Measurements from ENCODE around the gene RS1.

RS1 gene

DNA sequence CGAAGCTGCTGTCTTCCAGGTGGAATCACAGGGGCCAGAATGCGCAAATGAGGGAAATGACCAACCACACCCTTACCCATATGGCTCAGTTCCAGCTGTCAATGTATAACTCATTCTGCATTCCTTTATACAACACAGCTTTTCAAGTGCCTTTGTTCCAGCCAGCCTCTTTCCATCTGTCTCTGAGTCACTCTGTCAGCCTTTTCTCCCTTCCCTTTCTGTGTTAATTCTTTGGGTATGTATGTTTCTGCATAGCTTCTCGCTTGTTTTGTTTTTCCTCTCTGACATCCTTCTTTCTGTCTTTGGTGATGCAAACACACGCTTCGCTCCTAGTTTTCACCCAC is 54.5 kb downstream of the RS1 start:
- Histone ChIP-seq H3K27ac (no peak overlapping the region), H3K4me3 (no peak overlapping the region)

DNA sequence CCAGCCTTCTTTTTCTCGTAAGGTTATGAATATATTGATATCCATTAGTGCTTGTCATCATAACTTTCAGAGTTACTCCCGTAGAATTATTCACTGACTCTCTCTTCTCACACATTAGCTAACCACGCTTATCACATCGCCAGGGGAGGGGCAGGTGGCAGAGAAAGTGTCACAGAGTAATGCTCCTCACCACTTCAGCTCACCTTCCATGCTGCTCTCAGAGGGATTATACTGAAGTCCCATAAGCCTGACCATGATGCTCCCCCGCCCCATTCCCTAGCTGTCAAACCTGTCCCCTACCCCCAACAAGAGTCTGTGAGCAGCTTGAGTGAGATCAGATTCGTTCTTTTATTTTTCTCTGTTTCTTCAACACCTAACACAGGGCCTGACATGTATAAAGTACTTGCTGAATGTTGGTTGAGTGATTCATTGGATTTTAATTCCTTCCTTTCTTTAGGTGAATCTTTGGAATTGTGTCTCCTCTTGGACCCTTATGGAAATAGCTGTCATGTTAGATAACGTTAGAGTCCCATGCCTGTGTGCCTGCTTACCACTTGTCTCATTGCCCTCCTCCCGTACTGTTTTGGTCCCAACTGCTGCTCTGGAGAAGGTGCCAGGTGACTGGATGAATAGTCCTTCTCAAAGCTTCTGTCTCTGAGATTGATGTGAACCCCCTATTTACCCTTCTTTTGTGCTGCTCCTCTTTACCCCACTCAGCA is 55.1 kb downstream of the RS1 start:
- H3K4me3 ChIP-seq: no peak overlapping the region
- H3K27ac ChIP-seq: no peak overlapping the region

DNA sequence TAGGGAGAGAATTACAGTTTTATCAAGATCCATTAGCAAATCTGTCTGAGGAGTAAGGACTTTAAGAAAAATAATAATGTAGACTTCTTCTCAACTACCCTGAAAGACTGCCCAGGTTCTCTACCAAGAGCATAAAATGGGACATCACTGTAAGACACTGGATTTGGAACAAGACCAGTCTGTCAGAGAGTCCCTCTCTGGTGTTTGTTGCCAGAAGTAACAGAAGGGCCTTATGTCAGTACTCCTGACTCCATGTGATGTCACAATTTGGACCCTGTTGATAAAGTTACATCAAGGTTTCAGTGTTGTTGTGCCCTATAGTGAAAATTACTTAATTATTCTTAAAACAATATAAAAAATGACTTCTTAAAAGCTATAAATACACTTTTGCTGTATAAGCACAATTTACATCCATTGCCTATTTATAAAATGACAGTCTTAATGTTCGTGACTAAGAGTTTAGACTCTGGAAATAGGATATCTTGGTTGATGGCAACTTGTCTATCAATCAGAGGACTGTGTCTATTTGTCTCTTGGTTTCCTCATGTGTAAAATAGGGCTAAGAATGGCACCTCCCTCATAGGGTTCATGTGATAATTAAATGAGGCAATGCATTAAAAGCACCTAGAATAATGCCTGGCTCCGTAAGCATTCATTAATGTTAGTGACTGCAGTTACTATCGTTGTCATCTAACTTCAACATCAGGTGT is 57.8 kb downstream of the RS1 start:
- Histone ChIP-seq H3K27ac (no peak overlapping the region), H3K4me3 (no peak overlapping the region)

GRCh38 chrX:18607966-18608365 is 63.9 kb downstream of the RS1 start:
- no peak overlapping the region for H3K27ac ChIP-seq
- no peak overlapping the region for H3K4me3 ChIP-seq

GRCh38 chrX:18598413-18598812 is 73.5 kb downstream of the RS1 start:
- Histone ChIP-seq H3K27ac (no peak overlapping the region), H3K4me3 (no peak overlapping the region)

- Histone ChIP-seq H3K4me3 (no peak overlapping the region), H3K27ac (no peak overlapping the region)
Measured at GRCh38 chrX:18596096-18596495, 75.8 kb downstream of the RS1 start.

DNA sequence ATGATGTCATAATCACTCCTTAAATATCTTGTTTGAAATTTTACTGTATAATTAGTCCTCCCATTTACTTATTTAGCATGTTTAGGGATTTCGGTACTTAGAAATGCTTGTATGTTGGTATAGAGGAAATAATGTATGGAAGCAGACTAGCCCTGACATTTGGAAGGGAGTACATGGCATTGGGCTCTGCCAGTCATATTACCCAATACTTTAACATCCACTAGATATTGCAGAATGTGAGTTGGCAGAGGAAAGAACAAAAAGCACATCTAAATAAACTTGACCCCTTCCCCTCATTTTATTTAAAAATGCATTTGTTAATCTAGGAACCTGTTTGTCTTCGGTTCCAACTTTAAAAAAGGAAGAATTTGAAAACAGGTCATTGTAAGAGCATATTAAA is 77.8 kb downstream of the RS1 start:
- H3K27ac ChIP-seq: no peak overlapping the region
- H3K4me3 ChIP-seq: no peak overlapping the region

DNA sequence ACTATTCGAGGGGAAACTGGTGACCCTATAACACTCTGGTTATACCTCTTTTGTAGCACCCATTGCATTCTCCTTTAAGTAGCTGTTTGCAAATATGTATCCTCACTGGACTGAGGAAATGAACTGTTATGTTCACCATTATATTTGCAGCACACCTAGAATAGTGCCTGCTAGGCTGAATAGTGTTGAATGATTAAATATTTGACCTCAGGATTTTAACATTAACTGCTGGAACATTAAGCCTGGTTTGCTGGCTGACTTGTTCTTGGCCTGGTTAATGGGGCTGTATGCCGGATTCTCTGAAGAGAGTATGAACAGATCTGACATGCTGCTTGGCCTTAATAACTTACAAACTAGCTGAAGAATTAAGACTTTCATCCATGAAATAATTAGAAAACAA is 80.1 kb downstream of the RS1 start:
- H3K4me3 ChIP-seq: no peak overlapping the region
- no peak overlapping the region for H3K27ac ChIP-seq

All from skin epidermis (tissue), 12 donors.